ENCODE data around the gene REC114.
"Not testable (repeated sequence)": the region's sequence is repeated elsewhere in the genome, so short reads cannot be mapped to it uniquely, and the experiment has no call there.

The REC114 gene

GRCh38 chr15:73431329-73431728 is 11.6 kb upstream of the REC114 start:
- not testable (repeated sequence) for H3K9me3 ChIP-seq (ENCODE audit: insufficient read depth, low read depth, low read length); H3K27me3 ChIP-seq (ENCODE audit: insufficient read depth, low read length); H3K36me3 ChIP-seq (ENCODE audit: insufficient read depth, low read depth, low read length); H3K4me3 ChIP-seq (ENCODE audit: low read length); H3K9ac ChIP-seq (ENCODE audit: low read depth, low read length); H3K4me1 ChIP-seq (ENCODE audit: insufficient read depth, low read length); H3K27ac ChIP-seq (ENCODE audit: low read length)

DNA sequence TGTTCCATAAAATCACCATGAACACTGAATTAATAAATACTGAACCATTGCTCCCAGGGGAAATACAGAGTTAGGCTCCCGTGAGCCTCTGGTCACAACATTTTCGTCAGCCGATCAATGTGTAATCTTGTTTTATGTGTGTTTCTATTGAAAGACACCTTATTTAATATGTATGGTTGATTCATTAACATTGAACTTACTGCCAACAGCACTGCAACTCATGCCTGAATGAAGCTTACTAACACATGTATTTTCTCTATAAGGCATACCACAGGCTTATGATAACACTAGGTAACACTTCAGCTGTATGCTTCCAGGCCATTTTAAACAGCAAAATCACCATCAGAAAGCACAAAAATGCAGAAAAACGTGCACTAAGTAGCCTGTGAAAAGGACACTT is 9.1 kb upstream of the REC114 start:
- no peaks in the 10 kb centered on the region for H3K27me3 ChIP-seq (ENCODE audit: insufficient read depth, low read length)
- peaks cover 6% of the 10 kb centered on the region for H3K4me1 ChIP-seq (ENCODE audit: insufficient read depth, low read length)
- H3K4me3 ChIP-seq (ENCODE audit: low read length) = no peak overlapping the region
- H3K27ac ChIP-seq (ENCODE audit: low read length) = no peak overlapping the region
- no peak overlapping the region for H3K9ac ChIP-seq (ENCODE audit: low read depth, low read length)
- H3K9me3 ChIP-seq (ENCODE audit: insufficient read depth, low read depth, low read length) = no peaks in the 10 kb centered on the region
- H3K36me3 ChIP-seq (ENCODE audit: insufficient read depth, low read depth, low read length) = no peaks in the 10 kb centered on the region

DNA sequence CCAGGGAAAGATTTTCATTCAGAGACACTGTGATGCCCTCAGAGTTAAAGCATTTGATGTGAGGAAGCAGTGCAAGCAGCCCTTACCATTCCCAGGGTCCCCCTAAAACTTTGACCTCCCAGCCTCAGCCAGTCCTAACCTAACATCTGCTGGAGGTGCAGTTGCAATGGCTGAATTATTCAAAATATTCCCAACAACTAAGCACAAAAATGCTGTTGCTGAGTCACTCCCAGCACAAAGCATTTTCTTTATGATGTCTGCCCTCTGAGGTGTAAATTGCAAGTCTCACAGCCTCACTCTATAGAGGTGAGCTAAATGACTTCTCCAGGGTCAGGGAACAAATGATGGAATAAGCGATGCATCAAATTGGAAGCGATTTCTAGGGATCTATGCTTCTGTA is 6.4 kb upstream of the REC114 start:
- no peak overlapping the region for H3K9ac ChIP-seq (ENCODE audit: low read depth, low read length)
- H3K4me3 ChIP-seq (ENCODE audit: low read length) = no peak overlapping the region
- H3K4me1 ChIP-seq (ENCODE audit: insufficient read depth, low read length) = peaks cover 6% of the 10 kb centered on the region
- no peaks in the 10 kb centered on the region for H3K27me3 ChIP-seq (ENCODE audit: insufficient read depth, low read length)
- H3K36me3 ChIP-seq (ENCODE audit: insufficient read depth, low read depth, low read length) = no peaks in the 10 kb centered on the region
- H3K9me3 ChIP-seq (ENCODE audit: insufficient read depth, low read depth, low read length) = no peaks in the 10 kb centered on the region
- H3K27ac ChIP-seq (ENCODE audit: low read length) = no peak overlapping the region

- Histone ChIP-seq H3K9me3 (ENCODE audit: insufficient read depth, low read depth, low read length) (no peaks in the 10 kb centered on the region), H3K9ac (ENCODE audit: low read depth, low read length) (no peak overlapping the region), H3K27ac (ENCODE audit: low read length) (no peak overlapping the region), H3K27me3 (ENCODE audit: insufficient read depth, low read length) (no peaks in the 10 kb centered on the region), H3K36me3 (ENCODE audit: insufficient read depth, low read depth, low read length) (no peaks in the 10 kb centered on the region), H3K4me3 (ENCODE audit: low read length) (no peak overlapping the region), H3K4me1 (ENCODE audit: insufficient read depth, low read length) (peaks cover 6% of the 10 kb centered on the region)
Measured at GRCh38 chr15:73437543-73438109, 5.3 kb upstream of the REC114 start.

GRCh38 chr15:73438651-73439050 is 4.3 kb upstream of the REC114 start:
- H3K27me3 ChIP-seq (ENCODE audit: insufficient read depth, low read length) = no peaks in the 10 kb centered on the region
- H3K9ac ChIP-seq (ENCODE audit: low read depth, low read length) = no peak overlapping the region
- H3K4me1 ChIP-seq (ENCODE audit: insufficient read depth, low read length) = peaks cover 6% of the 10 kb centered on the region
- H3K9me3 ChIP-seq (ENCODE audit: insufficient read depth, low read depth, low read length) = no peaks in the 10 kb centered on the region
- no peak overlapping the region for H3K27ac ChIP-seq (ENCODE audit: low read length)
- no peak overlapping the region for H3K4me3 ChIP-seq (ENCODE audit: low read length)
- H3K36me3 ChIP-seq (ENCODE audit: insufficient read depth, low read depth, low read length) = no peaks in the 10 kb centered on the region

DNA sequence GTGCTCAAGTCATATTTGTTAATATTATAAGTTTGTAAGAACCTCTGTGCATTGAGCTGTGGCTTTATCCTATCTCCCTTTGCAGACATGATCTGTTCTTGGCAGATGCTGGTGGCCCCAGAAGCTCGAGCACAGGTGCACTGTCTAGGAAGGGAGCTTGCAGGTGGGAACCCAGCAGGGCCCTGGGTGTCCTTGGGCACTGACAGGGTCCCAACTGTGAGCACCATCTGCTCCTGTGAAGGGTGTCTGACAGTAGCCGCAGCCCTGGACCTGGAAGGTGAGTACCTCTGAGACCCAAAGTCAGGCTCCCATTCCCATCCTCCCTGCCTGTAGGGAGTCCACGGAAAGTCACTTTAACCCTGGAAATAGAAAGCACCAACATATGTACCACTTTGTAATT is 2.4 kb upstream of the REC114 start:
- H3K9me3 ChIP-seq (ENCODE audit: insufficient read depth, low read depth, low read length) = no peaks in the 10 kb centered on the region
- peaks cover 6% of the 10 kb centered on the region for H3K4me1 ChIP-seq (ENCODE audit: insufficient read depth, low read length)
- H3K4me3 ChIP-seq (ENCODE audit: low read length) = no peak overlapping the region
- no peak overlapping the region for H3K27ac ChIP-seq (ENCODE audit: low read length)
- H3K27me3 ChIP-seq (ENCODE audit: insufficient read depth, low read length) = no peaks in the 10 kb centered on the region
- no peaks in the 10 kb centered on the region for H3K36me3 ChIP-seq (ENCODE audit: insufficient read depth, low read depth, low read length)
- H3K9ac ChIP-seq (ENCODE audit: low read depth, low read length) = no peak overlapping the region

GRCh38 chr15:73442421-73442820 is 543 bp upstream of the REC114 start:
- Histone ChIP-seq H3K9ac (ENCODE audit: low read depth, low read length) (no peak overlapping the region), H3K27ac (ENCODE audit: low read length) (no peak overlapping the region), H3K4me1 (ENCODE audit: insufficient read depth, low read length) (no peaks in the 10 kb centered on the region; the same call in 1 of the 2 replicates), H3K27me3 (ENCODE audit: insufficient read depth, low read length) (no peaks in the 10 kb centered on the region), H3K9me3 (ENCODE audit: insufficient read depth, low read depth, low read length) (no peaks in the 10 kb centered on the region), H3K36me3 (ENCODE audit: insufficient read depth, low read depth, low read length) (no peaks in the 10 kb centered on the region), H3K4me3 (ENCODE audit: low read length) (no peak overlapping the region)

- not testable (repeated sequence) for H3K4me1 ChIP-seq (ENCODE audit: insufficient read depth, low read length); H3K36me3 ChIP-seq (ENCODE audit: insufficient read depth, low read depth, low read length); H3K27ac ChIP-seq (ENCODE audit: low read length); H3K9me3 ChIP-seq (ENCODE audit: insufficient read depth, low read depth, low read length); H3K4me3 ChIP-seq (ENCODE audit: low read length); H3K27me3 ChIP-seq (ENCODE audit: insufficient read depth, low read length); H3K9ac ChIP-seq (ENCODE audit: low read depth, low read length)
Measured at GRCh38 chr15:73447471-73447870, 4.5 kb downstream of the REC114 start.

GRCh38 chr15:73448158-73448758 is 5.3 kb downstream of the REC114 start:
- H3K36me3 ChIP-seq (ENCODE audit: insufficient read depth, low read depth, low read length); H3K4me3 ChIP-seq (ENCODE audit: low read length); H3K9ac ChIP-seq (ENCODE audit: low read depth, low read length); H3K27ac ChIP-seq (ENCODE audit: low read length); H3K9me3 ChIP-seq (ENCODE audit: insufficient read depth, low read depth, low read length); H3K27me3 ChIP-seq (ENCODE audit: insufficient read depth, low read length); H3K4me1 ChIP-seq (ENCODE audit: insufficient read depth, low read length): not testable (repeated sequence)

DNA sequence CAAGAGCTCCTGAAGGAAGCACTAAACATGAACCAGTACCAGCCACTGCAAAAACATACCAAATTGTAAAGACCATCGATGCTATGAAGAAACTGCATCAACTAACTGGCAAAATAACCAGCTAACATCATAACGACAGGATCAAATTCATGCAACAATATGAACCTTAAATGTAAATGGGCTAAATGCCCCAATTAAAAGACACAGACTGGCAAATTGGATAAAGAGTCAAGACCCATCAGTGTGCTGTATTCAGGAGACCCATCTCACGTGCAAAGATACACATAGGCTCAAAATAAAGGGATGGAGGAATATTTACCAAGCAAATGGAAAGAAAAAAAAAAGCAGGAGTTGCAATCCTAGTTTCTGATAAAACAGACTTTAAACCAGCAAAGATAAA is 7.0 kb downstream of the REC114 start:
- not testable (repeated sequence) for H3K4me1 ChIP-seq (ENCODE audit: insufficient read depth, low read length); H3K4me3 ChIP-seq (ENCODE audit: low read length); H3K27me3 ChIP-seq (ENCODE audit: insufficient read depth, low read length); H3K36me3 ChIP-seq (ENCODE audit: insufficient read depth, low read depth, low read length); H3K9me3 ChIP-seq (ENCODE audit: insufficient read depth, low read depth, low read length); H3K27ac ChIP-seq (ENCODE audit: low read length); H3K9ac ChIP-seq (ENCODE audit: low read depth, low read length)

GRCh38 chr15:73454096-73454495 is 11.1 kb downstream of the REC114 start:
- Histone ChIP-seq H3K36me3 (ENCODE audit: insufficient read depth, low read depth, low read length) (no peaks in the 10 kb centered on the region), H3K27ac (ENCODE audit: low read length) (no peak overlapping the region), H3K4me1 (ENCODE audit: insufficient read depth, low read length) (peaks cover 5% of the 10 kb centered on the region), H3K9me3 (ENCODE audit: insufficient read depth, low read depth, low read length) (no peaks in the 10 kb centered on the region), H3K9ac (ENCODE audit: low read depth, low read length) (no peak overlapping the region), H3K4me3 (ENCODE audit: low read length) (no peak overlapping the region), H3K27me3 (ENCODE audit: insufficient read depth, low read length) (no peaks in the 10 kb centered on the region)

DNA sequence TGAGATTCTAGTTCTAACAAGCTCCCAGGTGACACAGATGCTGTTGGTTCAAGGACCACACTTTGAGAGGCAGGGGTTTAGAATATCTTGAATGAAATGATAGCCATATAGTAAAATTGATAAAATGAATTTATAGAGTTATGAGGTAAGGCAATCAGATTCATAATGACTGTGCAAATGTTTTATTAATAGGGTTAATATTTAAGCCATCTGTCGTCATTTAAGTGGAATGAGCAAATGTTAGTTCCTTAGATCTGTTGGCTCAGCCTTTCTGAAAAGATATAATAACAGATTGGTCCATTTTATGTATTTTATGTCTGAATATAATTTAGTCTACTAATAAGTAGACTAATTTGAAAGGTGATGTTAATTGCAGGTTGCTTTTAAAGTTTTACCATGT is 12.9 kb downstream of the REC114 start:
- no peaks in the 10 kb centered on the region for H3K27me3 ChIP-seq (ENCODE audit: insufficient read depth, low read length)
- no peak overlapping the region for H3K9ac ChIP-seq (ENCODE audit: low read depth, low read length)
- no peaks in the 10 kb centered on the region for H3K36me3 ChIP-seq (ENCODE audit: insufficient read depth, low read depth, low read length)
- no peak overlapping the region for H3K27ac ChIP-seq (ENCODE audit: low read length)
- peaks cover 5% of the 10 kb centered on the region for H3K4me1 ChIP-seq (ENCODE audit: insufficient read depth, low read length)
- H3K9me3 ChIP-seq (ENCODE audit: insufficient read depth, low read depth, low read length) = no peaks in the 10 kb centered on the region
- H3K4me3 ChIP-seq (ENCODE audit: low read length) = no peak overlapping the region
